GM23248 (cell line): ENCODE measurements around the gene ADPRH. TPM values are rescaled to one million over a fixed set of nuclear protein-coding genes. Genes with fewer than 3 reads are reported as not detected.

ENCODE experiments used
- DNase-seq: peaks from one replicate; pipeline ENCODE4 v3.0.0-alpha.2; 2015
- H2AFZ ChIP-seq: fragments of 200-600 bp; sonication (generic); 2 replicates; pipeline ENCODE4 v1.6.1; 2016; ENCODE audit warnings: antibody characterized with exemption
- H3F3A ChIP-seq: fragments of 200-600 bp; sonication (generic); 2 replicates; pipeline ENCODE4 v1.6.1; 2016; ENCODE audit warnings: mild to moderate bottlenecking, antibody characterized with exemption, mixed run types; ENCODE audit not compliant: insufficient read depth
- H3K27ac ChIP-seq: fragments of 200-600 bp; sonication (generic); 2 replicates; pipeline ENCODE4 v1.5.1; 2016; ENCODE audit warnings: mild to moderate bottlenecking
- H3K27me3 ChIP-seq: fragments of 200-600 bp; sonication (generic); replicated peaks from 2 replicates; pipeline ENCODE4 v1.6.1; 2016; ENCODE audit warnings: mild to moderate bottlenecking; ENCODE audit not compliant: insufficient read depth
- H3K36me3 ChIP-seq: fragments of 200-600 bp; sonication (generic); 2 replicates; pipeline ENCODE4 v1.6.1; 2016; ENCODE audit warnings: low read depth, mild to moderate bottlenecking
- H3K4me1 ChIP-seq: fragments of 200-600 bp; sonication (generic); 2 replicates; pipeline ENCODE4 v1.6.1; 2016; ENCODE audit warnings: mild to moderate bottlenecking; ENCODE audit not compliant: insufficient read depth
- H3K4me2 ChIP-seq: fragments of 200-600 bp; sonication (generic); one replicate; pipeline ENCODE4 v1.6.1; 2016; ENCODE audit warnings: mild to moderate bottlenecking; ENCODE audit not compliant: unreplicated experiment
- H3K4me3 ChIP-seq: fragments of 200-600 bp; sonication (generic); 2 replicates; pipeline ENCODE4 v1.5.1; 2016; ENCODE audit warnings: mild to moderate bottlenecking
- H3K79me2 ChIP-seq: fragments of 200-600 bp; sonication (generic); 2 replicates; pipeline ENCODE4 v1.6.1; 2016; ENCODE audit warnings: mild to moderate bottlenecking; ENCODE audit not compliant: insufficient read depth
- H3K9ac ChIP-seq: fragments of 200-600 bp; sonication (generic); 2 replicates; pipeline ENCODE4 v1.6.1; 2016; ENCODE audit warnings: mild to moderate bottlenecking
- H3K9me2 ChIP-seq: fragments of 200-600 bp; sonication (generic); 2 replicates; pipeline ENCODE4 v1.6.1; 2016; ENCODE audit warnings: mixed run types, mild to moderate bottlenecking, moderate library complexity; ENCODE audit not compliant: insufficient read depth
- H3K9me3 ChIP-seq: fragments of 200-600 bp; sonication (generic); one replicate; pipeline ENCODE4 v1.6.1; 2017; ENCODE audit warnings: low read depth
- H4K20me1 ChIP-seq: fragments of 200-600 bp; sonication (generic); 2 replicates; pipeline ENCODE4 v1.6.0; 2016; ENCODE audit not compliant: insufficient read depth
- EZH2 ChIP-seq: fragments of 200-600 bp; sonication (generic); IDR thresholded peaks from 2 replicates; pipeline ENCODE4 v1.6.1; 2018; ENCODE audit warnings: antibody characterized with exemption, mild to moderate bottlenecking; ENCODE audit not compliant: insufficient read depth, poor library complexity, severe bottlenecking
- EZH2phosphoT487 ChIP-seq: fragments of 200-600 bp; sonication (generic); IDR thresholded peaks from 2 replicates; pipeline ENCODE4 v1.6.1; 2018; ENCODE audit warnings: antibody characterized with exemption, moderate library complexity, mild to moderate bottlenecking, low read depth; ENCODE audit not compliant: insufficient read depth
- WGBS, 2 experiments: methylation state at CpG; one replicate each; pipeline ENCODE4 v1.1.6; 2015 to 2017; ENCODE audit warnings: low lambda C conversion rate in 2 of 2, low coverage in 1 of 2; ENCODE audit errors: missing lambda C conversion rate in 2 of 2; 5-methylcytosine and 5-hydroxymethylcytosine counted together
- in situ Hi-C: fragments of 300-500 bp; cut with MboI; formaldehyde crosslinking; loops from 2 replicates; pipeline ENCODE4 v1.15.0; 2020
- polyA plus RNA-seq: library from polyadenylated mRNA; unstranded; fragments of >200 nt; fragmentation: Nextera tagmentation; extraction: Ambion mirVana; gene quantifications from 2 replicates; pipeline ENCODE4 v1.2.1, GENCODE V29; 2016
- total RNA-seq: library from RNA; depleted of rRNA; stranded (reverse); fragments of >200 nt; shearing (Covaris generic); gene quantifications from 2 replicates; pipeline ENCODE4 v1.2.3, GENCODE V29; 2014

The ADPRH gene
- total and polyA plus RNA-seq, 2 experiments from 2014 or later = 2.1 to 2.3 TPM

DNA sequence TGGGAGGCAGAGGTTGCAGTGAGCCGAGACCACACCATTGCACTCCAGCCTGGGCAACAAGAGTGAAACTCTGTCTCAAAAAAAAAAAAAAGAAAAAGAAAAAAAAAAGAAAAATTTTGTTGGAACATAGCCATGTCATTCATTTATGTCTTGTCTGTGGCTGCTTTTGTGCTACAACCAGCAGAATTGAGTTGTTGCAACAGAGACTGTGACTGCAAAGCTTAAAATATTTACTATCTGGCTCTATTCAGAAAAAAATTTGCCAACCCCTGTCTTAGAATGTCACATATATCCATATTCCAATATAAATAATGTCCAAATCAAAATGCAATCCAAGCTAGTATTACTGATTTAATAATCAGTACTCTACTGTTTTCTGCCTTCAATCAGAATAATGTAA, 45.0 kb upstream of the ADPRH start:
- no peaks in the 10 kb centered on the region for H3K27me3 ChIP-seq
- H3K4me1 ChIP-seq = peaks cover 11% of the 10 kb centered on the region
- WGBS, 2 experiments = 25 to 36% methylated on average over 1 of the region's 1 CpG
- H3K9me3 ChIP-seq = no peaks in the 10 kb centered on the region
- H3F3A ChIP-seq = peaks cover 1% of the 10 kb centered on the region
- TF ChIP-seq EZH2phosphoT487 (no peak), EZH2 (no peak)
- no peaks in the 10 kb centered on the region for H3K9me2 ChIP-seq
- H3K36me3 ChIP-seq = no peaks in the 10 kb centered on the region
- no peak for DNase-seq
- no peaks in the 10 kb centered on the region for H3K79me2 ChIP-seq
- H4K20me1 ChIP-seq = no peaks in the 10 kb centered on the region
- H3K27ac ChIP-seq = no peak overlapping the region
- in situ Hi-C loops = loop anchor here (25.0 kb wide), 1 partner anchor 653 kb away; no protein-coding TSS in a partner anchor
- no peak overlapping the region for H2AFZ ChIP-seq
- H3K4me2 ChIP-seq = no peak overlapping the region
- no peak overlapping the region for H3K4me3 ChIP-seq
- no peak overlapping the region for H3K9ac ChIP-seq

DNA sequence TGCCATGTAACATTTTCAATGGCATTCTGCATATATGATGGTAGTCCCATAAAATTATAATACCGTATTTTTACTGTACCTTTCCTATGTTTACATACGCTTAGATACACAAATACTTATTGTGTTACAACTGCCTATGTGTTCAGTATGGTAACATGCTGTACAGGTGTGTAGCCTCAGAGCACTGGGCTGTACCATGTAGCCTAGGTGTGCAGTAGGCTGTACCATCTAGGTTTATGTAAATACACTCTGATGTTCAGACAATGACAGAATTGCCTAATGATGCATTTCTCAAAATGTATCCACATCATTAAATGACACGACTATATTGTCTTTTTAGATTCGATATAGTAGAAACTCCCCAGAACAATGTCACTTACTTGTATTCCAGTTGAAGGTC, 42.5 kb upstream of the ADPRH start:
- Histone ChIP-seq H3K27me3 (no peaks in the 10 kb centered on the region), H2AFZ (no peak overlapping the region), H3K9me3 (no peaks in the 10 kb centered on the region), H3K9ac (no peak overlapping the region), H3K79me2 (no peaks in the 10 kb centered on the region), H3K36me3 (no peaks in the 10 kb centered on the region), H3K4me2 (no peak overlapping the region), H3K4me3 (no peak overlapping the region), H3K27ac (no peak overlapping the region), H3K9me2 (no peaks in the 10 kb centered on the region), H3K4me1 (no peaks in the 10 kb centered on the region), H4K20me1 (no peaks in the 10 kb centered on the region), H3F3A (no peaks in the 10 kb centered on the region)
- TF ChIP-seq EZH2phosphoT487 = no peak
- in situ Hi-C loops = loop anchor here (25.0 kb wide), 1 partner anchor 651 kb away; no protein-coding TSS in a partner anchor
- no peak for DNase-seq
- WGBS, 2 experiments = 92 to 96% methylated on average over 4 of the region's 4 CpGs

DNA sequence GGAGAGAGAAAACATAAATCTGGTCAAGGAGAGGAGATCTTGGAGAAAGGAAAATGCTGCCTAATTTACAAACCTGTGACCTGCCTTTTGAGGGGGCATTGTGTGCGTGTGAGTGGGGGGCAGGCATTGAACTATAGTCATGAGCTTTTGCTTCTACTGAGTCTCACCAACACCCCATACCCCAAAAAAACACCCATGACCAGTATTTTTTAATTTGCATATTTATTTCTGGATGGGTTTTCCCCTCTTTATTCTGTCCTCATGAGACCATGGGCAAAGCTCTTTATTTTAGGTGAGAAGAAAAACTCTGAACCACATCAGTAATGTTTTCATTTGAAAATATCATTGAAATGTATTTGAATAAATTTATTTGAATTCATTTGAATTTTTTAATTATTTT, 40.5 kb upstream of the ADPRH start:
- 60 to 62% methylated on average over 1 of the region's 1 CpG for WGBS, 2 experiments
- H3K27me3 ChIP-seq = no peaks in the 10 kb centered on the region
- no peaks in the 10 kb centered on the region for H3K36me3 ChIP-seq
- no peaks in the 10 kb centered on the region for H3F3A ChIP-seq
- no peak overlapping the region for H3K9ac ChIP-seq
- no peak for TF ChIP-seq EZH2phosphoT487
- TF ChIP-seq EZH2 = no peak
- no peak overlapping the region for H3K4me3 ChIP-seq
- H3K27ac ChIP-seq = no peak overlapping the region
- no peaks in the 10 kb centered on the region for H3K9me2 ChIP-seq
- H3K79me2 ChIP-seq = no peaks in the 10 kb centered on the region
- no peak overlapping the region for H3K4me2 ChIP-seq
- H4K20me1 ChIP-seq = no peaks in the 10 kb centered on the region
- H3K4me1 ChIP-seq = no peaks in the 10 kb centered on the region
- no peaks in the 10 kb centered on the region for H3K9me3 ChIP-seq
- DNase-seq = no peak
- in situ Hi-C loops = loop anchor here (25.0 kb wide), 1 partner anchor 649 kb away; no protein-coding TSS in a partner anchor
- H2AFZ ChIP-seq = no peak overlapping the region

DNA sequence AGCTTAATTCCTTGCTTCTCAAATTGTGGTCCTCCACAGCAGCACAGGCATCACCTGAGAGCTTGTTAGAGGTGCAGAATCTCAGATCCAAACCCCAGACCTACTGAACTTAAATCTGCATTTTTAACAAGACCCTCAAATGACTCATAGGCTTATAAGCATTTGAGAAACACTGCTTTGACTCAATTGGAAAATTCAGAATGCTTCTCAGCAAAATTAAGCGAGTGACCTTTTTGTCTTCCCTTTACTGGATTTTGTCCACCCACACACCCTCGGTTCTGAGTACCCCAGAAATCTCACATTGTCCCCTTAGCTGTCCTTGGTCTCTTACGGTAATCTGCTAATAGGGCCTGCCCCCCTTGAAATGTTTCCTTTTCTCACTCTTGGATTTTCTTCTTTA, 37.7 kb upstream of the ADPRH start:
- H3K4me1 ChIP-seq = no peaks in the 10 kb centered on the region
- no peak for DNase-seq
- H3F3A ChIP-seq = no peaks in the 10 kb centered on the region
- H3K9me3 ChIP-seq = no peaks in the 10 kb centered on the region
- WGBS, 2 experiments = 53 to 55% methylated on average over 3 of the region's 3 CpGs
- in situ Hi-C loops = loop anchor here (25.0 kb wide), 1 partner anchor 646 kb away; no protein-coding TSS in a partner anchor
- TF ChIP-seq EZH2phosphoT487 = no peak
- no peak for TF ChIP-seq EZH2
- no peak overlapping the region for H3K4me3 ChIP-seq
- no peaks in the 10 kb centered on the region for H3K36me3 ChIP-seq
- H4K20me1 ChIP-seq = no peaks in the 10 kb centered on the region
- no peak overlapping the region for H3K4me2 ChIP-seq
- H3K27ac ChIP-seq = no peak overlapping the region
- H3K27me3 ChIP-seq = no peaks in the 10 kb centered on the region
- no peak overlapping the region for H3K9ac ChIP-seq
- no peaks in the 10 kb centered on the region for H3K79me2 ChIP-seq
- H2AFZ ChIP-seq = no peak overlapping the region
- no peaks in the 10 kb centered on the region for H3K9me2 ChIP-seq

DNA sequence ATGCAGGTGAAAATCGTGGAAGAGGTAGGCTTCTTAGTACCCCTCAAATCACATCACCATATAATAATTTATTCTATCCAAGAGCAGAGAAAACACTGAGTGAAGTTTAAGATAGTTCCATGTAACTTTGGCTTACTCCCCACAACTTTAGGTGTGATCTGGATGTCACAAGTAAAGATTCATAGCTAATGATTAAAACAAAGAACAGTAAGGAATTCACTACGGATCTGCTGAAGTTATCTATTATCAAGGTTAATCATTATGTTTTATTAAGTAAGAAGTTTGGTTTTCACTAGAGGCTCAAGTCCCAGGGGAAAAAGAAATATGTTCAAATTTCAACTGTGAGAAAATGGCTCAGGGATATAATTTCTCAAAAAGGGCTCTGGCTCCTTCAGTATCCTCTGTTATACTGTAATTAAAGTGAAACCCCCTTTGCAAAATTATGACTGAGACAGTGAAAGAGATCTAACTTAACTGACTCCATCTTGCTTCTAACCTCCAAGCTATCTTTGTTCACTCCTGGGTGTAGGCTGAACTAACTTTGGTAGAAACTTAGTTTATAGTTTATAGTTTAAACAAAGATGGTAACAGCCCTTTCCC, 37.0 kb upstream of the ADPRH start:
- H3K27me3 ChIP-seq = no peaks in the 10 kb centered on the region
- no peaks in the 10 kb centered on the region for H3K36me3 ChIP-seq
- H3K79me2 ChIP-seq = no peaks in the 10 kb centered on the region
- H3K9ac ChIP-seq = no peak overlapping the region
- no peak overlapping the region for H3K4me3 ChIP-seq
- no peak overlapping the region for H3K27ac ChIP-seq
- H3K4me2 ChIP-seq = no peak overlapping the region
- no peaks in the 10 kb centered on the region for H3K4me1 ChIP-seq
- H4K20me1 ChIP-seq = no peaks in the 10 kb centered on the region
- WGBS, 2 experiments = 46 to 59% methylated on average over 2 of the region's 2 CpGs
- H3K9me2 ChIP-seq = no peaks in the 10 kb centered on the region
- no peaks in the 10 kb centered on the region for H3F3A ChIP-seq
- TF ChIP-seq EZH2 = no peak
- no peak for TF ChIP-seq EZH2phosphoT487
- in situ Hi-C loops = loop anchor here (25.0 kb wide), 1 partner anchor 645 kb away; no protein-coding TSS in a partner anchor
- H2AFZ ChIP-seq = no peak overlapping the region
- H3K9me3 ChIP-seq = no peaks in the 10 kb centered on the region
- DNase-seq = no peak
